Fibroblast of pulmonary artery (primary cell): ENCODE data around the gene MAN1C1.

ENCODE experiments used
- DNase-seq: peaks from one replicate; pipeline ENCODE4 v3.0.0-alpha.2; 2010; ENCODE audit warnings: low read depth
- H3K4me3 ChIP-seq: replicated peaks from 2 replicates; pipeline ENCODE4 v1.5.1; 2011; ENCODE audit warnings: low read depth, mild to moderate bottlenecking, control low read depth, low read length, moderate library complexity
- CTCF ChIP-seq: IDR thresholded peaks from 2 replicates; pipeline ENCODE4 v1.5.1; 2011; ENCODE audit warnings: mild to moderate bottlenecking, control low read depth, low read length, inconsistent platforms; ENCODE audit errors: missing control alignments

Gene MAN1C1

GRCh38 chr1:25811384-25812082 lies 194.9 kb downstream of the MAN1C1 start:
- no peak for DNase-seq
- no peak for TF ChIP-seq CTCF
- H3K4me3 ChIP-seq, result no peak overlapping the region

GRCh38 chr1:25813071-25813733 lies 196.6 kb downstream of the MAN1C1 start:
- DNase-seq, result no peak
- no peak for TF ChIP-seq CTCF
- H3K4me3 ChIP-seq, result no peak overlapping the region

- no peak for DNase-seq
- no peak for TF ChIP-seq CTCF
- H3K4me3 ChIP-seq, result no peak overlapping the region
Observed at GRCh38 chr1:25813734-25814471, 197.3 kb downstream of the MAN1C1 start.

GRCh38 chr1:25814549-25815087 lies 198.0 kb downstream of the MAN1C1 start:
- DNase-seq, result no peak
- H3K4me3 ChIP-seq, result no peak overlapping the region
- no peak for TF ChIP-seq CTCF

- no peak overlapping the region for H3K4me3 ChIP-seq
- DNase-seq, result no peak
- no peak for TF ChIP-seq CTCF
Observed at GRCh38 chr1:25815208-25816111, 198.9 kb downstream of the MAN1C1 start.

GRCh38 chr1:25816112-25816718 lies 199.6 kb downstream of the MAN1C1 start:
- DNase-seq, result no peak
- no peak overlapping the region for H3K4me3 ChIP-seq
- TF ChIP-seq CTCF, result no peak
